H9 (cell line): Measurements from ENCODE around the gene OR2Y1. TPM values are rescaled to one million over a fixed set of nuclear protein-coding genes. Genes with fewer than 3 reads are reported as not detected.

Experiments used
- DNase-seq: peaks from one replicate; pipeline ENCODE4 v3.0.0-alpha.2; 2017
- H2AFZ ChIP-seq: one replicate; pipeline ENCODE4 v1.6.1; 2013; ENCODE audit warnings: mild to moderate bottlenecking, low read length, control low read depth, moderate library complexity
- H2AK5ac ChIP-seq: 2 replicates; pipeline ENCODE4 v1.6.1; 2013; ENCODE audit warnings: low read length, control low read depth, mixed read lengths; ENCODE audit not compliant: insufficient read length
- H2BK120ac ChIP-seq: one replicate; pipeline ENCODE4 v1.6.1; 2013; ENCODE audit warnings: low read depth, mild to moderate bottlenecking, low read length, control low read depth, inconsistent platforms; ENCODE audit not compliant: poor library complexity, severe bottlenecking
- H2BK12ac ChIP-seq: 2 replicates; pipeline ENCODE4 v1.6.1; 2013; ENCODE audit warnings: low read length, control low read depth, mixed read lengths, low read depth; ENCODE audit not compliant: insufficient read length
- H2BK15ac ChIP-seq: 2 replicates; pipeline ENCODE4 v1.6.1; 2013; ENCODE audit warnings: low read depth, low read length, control low read depth
- H2BK20ac ChIP-seq: one replicate; pipeline ENCODE4 v1.6.1; 2013; ENCODE audit warnings: low read depth, mild to moderate bottlenecking, low read length, control low read depth, inconsistent platforms; ENCODE audit not compliant: poor library complexity, severe bottlenecking
- H2BK5ac ChIP-seq: 2 replicates; pipeline ENCODE4 v1.6.1; 2013; ENCODE audit warnings: low read length, control low read depth, mixed read lengths; ENCODE audit not compliant: insufficient read length
- H3K14ac ChIP-seq: 2 replicates; pipeline ENCODE4 v1.6.1; 2013; ENCODE audit warnings: low read length, control low read depth; ENCODE audit not compliant: insufficient read depth
- H3K18ac ChIP-seq: 2 replicates; pipeline ENCODE4 v1.6.1; 2013; ENCODE audit warnings: low read depth, mild to moderate bottlenecking, mixed read lengths, low read length, control low read depth; ENCODE audit not compliant: insufficient read length
- H3K23ac ChIP-seq: 2 replicates; pipeline ENCODE4 v1.6.1; 2013; ENCODE audit warnings: low read length, control low read depth, mixed read lengths, low read depth; ENCODE audit not compliant: insufficient read length
- H3K23me2 ChIP-seq: 2 replicates; pipeline ENCODE4 v1.6.1; 2013; ENCODE audit warnings: low read depth, mild to moderate bottlenecking, mixed read lengths, low read length, control low read depth; ENCODE audit not compliant: insufficient read length, poor library complexity, severe bottlenecking
- H3K27ac ChIP-seq: 2 replicates; pipeline ENCODE4 v1.5.1; 2013; ENCODE audit warnings: low read length, control low read depth, mixed read lengths, low read depth; ENCODE audit not compliant: insufficient read length
- H3K27me3 ChIP-seq: 2 replicates; pipeline ENCODE4 v1.6.1; 2013; ENCODE audit warnings: low read length, control low read depth, inconsistent platforms; ENCODE audit not compliant: insufficient read depth
- H3K4ac ChIP-seq: 2 replicates; pipeline ENCODE4 v1.6.1; 2013; ENCODE audit warnings: low read depth, mild to moderate bottlenecking, control low read depth, inconsistent platforms, low read length, moderate library complexity
- H3K4me1 ChIP-seq: 2 replicates; pipeline ENCODE4 v1.6.1; 2013; ENCODE audit warnings: low read length, control low read depth, inconsistent platforms; ENCODE audit not compliant: insufficient read depth
- H3K4me2 ChIP-seq: 2 replicates; pipeline ENCODE4 v1.6.1; 2013; ENCODE audit warnings: low read length, control low read depth, mixed read lengths; ENCODE audit not compliant: insufficient read length, insufficient read depth
- H3K56ac ChIP-seq: 2 replicates; pipeline ENCODE4 v1.6.1; 2013; ENCODE audit warnings: low read depth, mild to moderate bottlenecking, mixed read lengths, low read length, control low read depth; ENCODE audit not compliant: insufficient read length
- H3K79me1 ChIP-seq: 2 replicates; pipeline ENCODE4 v1.6.1; 2013; ENCODE audit warnings: low read depth, mild to moderate bottlenecking, moderate library complexity, low read length, control low read depth, inconsistent platforms; ENCODE audit not compliant: insufficient read depth, poor library complexity, severe bottlenecking
- H3K79me2 ChIP-seq: 2 replicates; pipeline ENCODE4 v1.6.1; 2013; ENCODE audit warnings: low read length, control low read depth, inconsistent platforms; ENCODE audit not compliant: insufficient read depth
- H3K9ac ChIP-seq: 2 replicates; pipeline ENCODE4 v1.6.1; 2013; ENCODE audit warnings: low read length, control low read depth, mixed read lengths; ENCODE audit not compliant: insufficient read length; ENCODE audit errors: extremely low read depth
- H3K9me3 ChIP-seq: one replicate; pipeline ENCODE4 v1.6.1; 2013; ENCODE audit warnings: low read depth, low read length, inconsistent platforms; ENCODE audit not compliant: control insufficient read depth
- H3T11ph ChIP-seq: one replicate; pipeline ENCODE4 v1.6.1; 2013; ENCODE audit warnings: mild to moderate bottlenecking, low read length, control low read depth, inconsistent platforms
- H4K20me1 ChIP-seq: one replicate; pipeline ENCODE4 v1.6.1; 2013; ENCODE audit not compliant: control insufficient read depth, insufficient read length, insufficient read depth
- H4K5ac ChIP-seq: 2 replicates; pipeline ENCODE4 v1.6.1; 2013; ENCODE audit warnings: low read depth, mild to moderate bottlenecking, mixed read lengths, low read length, control low read depth; ENCODE audit not compliant: insufficient read length
- H4K8ac ChIP-seq: replicated peaks from 2 replicates; pipeline ENCODE4 v1.6.1; 2013; ENCODE audit warnings: low read length, control low read depth, mixed read lengths, low read depth; ENCODE audit not compliant: insufficient read length
- H4K91ac ChIP-seq: 2 replicates; pipeline ENCODE4 v1.6.1; 2013; ENCODE audit warnings: low read depth, mild to moderate bottlenecking, moderate library complexity, mixed read lengths, low read length, control low read depth; ENCODE audit not compliant: insufficient read length
- H3K27ac Mint-ChIP-seq, 3 experiments: 2 replicates in 2 of 3; 3 replicates in 1 of 3; pipeline ENCODE4 v1.8.0; 2020 to 2021; ENCODE audit warnings: mixed read lengths in 3 of 3, mild to moderate bottlenecking in 1 of 3, moderate library complexity in 1 of 3
- H3K27me3 Mint-ChIP-seq: 2 replicates; pipeline ENCODE4 v1.8.0; 2021; ENCODE audit warnings: low read depth, mild to moderate bottlenecking, moderate library complexity, mixed read lengths
- H3K36me3 Mint-ChIP-seq, 3 experiments: 2 replicates in 2 of 3; 3 replicates in 1 of 3; pipeline ENCODE4 v1.8.0; 2020 to 2021; ENCODE audit warnings: low read depth in 3 of 3, mixed read lengths in 3 of 3; ENCODE audit not compliant: insufficient read depth in 1 of 3
- H3K4me1 Mint-ChIP-seq, 2 experiments: 2 replicates each; pipeline ENCODE4 v1.8.0; 2020; ENCODE audit warnings: mixed read lengths in 2 of 2
- H3K4me3 Mint-ChIP-seq, 2 experiments: 2 replicates in 1 of 2; 3 replicates in 1 of 2; pipeline ENCODE4 v1.8.0; 2020 to 2021; ENCODE audit warnings: mild to moderate bottlenecking in 2 of 2, mixed read lengths in 2 of 2, moderate library complexity in 1 of 2
- H3K9me3 Mint-ChIP-seq, 2 experiments: 2 replicates in 1 of 2; 3 replicates in 1 of 2; pipeline ENCODE4 v1.8.0; 2020; ENCODE audit warnings: mild to moderate bottlenecking in 2 of 2, mixed read lengths in 2 of 2, moderate library complexity in 1 of 2
- WGBS: extraction: QIAGEN DNeasy Blood & Tissue Kit; methylation state at CpG from one replicate; pipeline ENCODE4 v1.1.7; 2013; ENCODE audit warnings: missing lambda C conversion rate, low lambda C conversion rate, mixed read lengths; ENCODE audit not compliant: insufficient read length; ENCODE audit errors: extremely low coverage; 5-methylcytosine and 5-hydroxymethylcytosine counted together
- total RNA-seq: library from RNA; stranded (reverse); gene quantifications from 2 replicates; pipeline ENCODE4 v1.2.1, GENCODE V29; 2021
- TF ChIP-seq, protein P1 (sequence below): fragments of 200-600 bp; sonication (generic); conservative IDR thresholded peaks from 3 replicates; pipeline ENCODE4 v1.8.0; 2021; ENCODE audit warnings: antibody characterized with exemption, mild to moderate bottlenecking

OR2Y1 gene
- total RNA-seq, 1 experiment from 2014 or later: not detected

DNA sequence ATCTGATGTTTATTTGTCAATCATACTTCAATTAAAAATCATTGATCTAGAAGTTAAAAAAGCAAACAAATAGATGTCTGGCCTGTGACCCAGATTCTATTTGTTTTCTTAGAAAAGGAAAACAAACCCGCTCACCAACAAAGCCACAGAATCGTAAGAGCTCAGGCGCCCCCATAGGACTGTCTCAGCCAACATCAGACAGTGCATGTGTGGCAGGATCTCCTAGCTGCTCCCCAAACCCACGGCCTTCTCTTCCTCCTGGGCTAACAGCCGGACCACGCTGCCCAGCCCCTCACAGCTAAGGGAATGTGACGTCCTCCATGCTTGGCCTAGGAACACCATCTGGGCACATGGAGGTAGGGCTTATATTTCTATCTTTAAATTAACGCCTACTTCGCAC lies 19.4 kb downstream of the OR2Y1 start:
- TF ChIP-seq, protein P1, sequence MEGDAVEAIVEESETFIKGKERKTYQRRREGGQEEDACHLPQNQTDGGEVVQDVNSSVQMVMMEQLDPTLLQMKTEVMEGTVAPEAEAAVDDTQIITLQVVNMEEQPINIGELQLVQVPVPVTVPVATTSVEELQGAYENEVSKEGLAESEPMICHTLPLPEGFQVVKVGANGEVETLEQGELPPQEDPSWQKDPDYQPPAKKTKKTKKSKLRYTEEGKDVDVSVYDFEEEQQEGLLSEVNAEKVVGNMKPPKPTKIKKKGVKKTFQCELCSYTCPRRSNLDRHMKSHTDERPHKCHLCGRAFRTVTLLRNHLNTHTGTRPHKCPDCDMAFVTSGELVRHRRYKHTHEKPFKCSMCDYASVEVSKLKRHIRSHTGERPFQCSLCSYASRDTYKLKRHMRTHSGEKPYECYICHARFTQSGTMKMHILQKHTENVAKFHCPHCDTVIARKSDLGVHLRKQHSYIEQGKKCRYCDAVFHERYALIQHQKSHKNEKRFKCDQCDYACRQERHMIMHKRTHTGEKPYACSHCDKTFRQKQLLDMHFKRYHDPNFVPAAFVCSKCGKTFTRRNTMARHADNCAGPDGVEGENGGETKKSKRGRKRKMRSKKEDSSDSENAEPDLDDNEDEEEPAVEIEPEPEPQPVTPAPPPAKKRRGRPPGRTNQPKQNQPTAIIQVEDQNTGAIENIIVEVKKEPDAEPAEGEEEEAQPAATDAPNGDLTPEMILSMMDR: peak; percentile 13; the same call in 1 of the 3 replicates
- Histone ChIP-seq H4K91ac (no peak overlapping the region), H3T11ph (no peak overlapping the region), H2BK5ac (no peak overlapping the region), H3K4ac (no peak overlapping the region), H3K9ac (no peak overlapping the region), H3K9me3 (no peaks in the 10 kb centered on the region), H3K79me2 (no peaks in the 10 kb centered on the region), H2AK5ac (no peak overlapping the region), H3K4me1 (no peaks in the 10 kb centered on the region), H4K8ac (no peak overlapping the region), H3K79me1 (no peaks in the 10 kb centered on the region), H4K20me1 (no peaks in the 10 kb centered on the region), H2BK12ac (no peak overlapping the region), H3K23me2 (no peaks in the 10 kb centered on the region), H3K4me2 (no peak overlapping the region), H2AFZ (no peak overlapping the region), H2BK20ac (no peak overlapping the region), H3K14ac (no peak overlapping the region), H3K18ac (no peak overlapping the region), H2BK120ac (no peak overlapping the region), H3K27ac (no peak overlapping the region), H4K5ac (no peak overlapping the region), H3K23ac (no peak overlapping the region), H3K56ac (no peak overlapping the region), H2BK15ac (no peak overlapping the region), H3K27me3 (no peaks in the 10 kb centered on the region; the same call in 1 of the 2 replicates)
- Mint-ChIP-seq H3K36me3 (no peaks in the 10 kb centered on the region), H3K27me3 (no peaks in the 10 kb centered on the region; the same call in 1 of the 2 replicates), H3K27ac (no peak overlapping the region), H3K4me1 (no peaks in the 10 kb centered on the region), H3K4me3 (no peak overlapping the region), H3K9me3 (no peaks in the 10 kb centered on the region)
- no peak for DNase-seq
- no CpG with 5 or more reads among the region's 9 CpGs for WGBS
